HG03354 (cell line): Measurements from ENCODE around the gene SIGLEC9.
"Not testable (repeated sequence)": the region's sequence is repeated elsewhere in the genome, so short reads cannot be mapped to it uniquely, and the experiment has no call there.

Source experiments
- ATAC-seq: cut with Tn5 transposase; IDR thresholded peaks from one replicate; pipeline ENCODE4 v1.9.1; 2021; ENCODE audit warnings: mild to moderate bottlenecking; ENCODE audit not compliant: unreplicated experiment, poor library complexity, severe bottlenecking

Gene SIGLEC9

GRCh38 chr19:51141181-51141580, 16.5 kb downstream of the SIGLEC9 start:
- no peak for ATAC-seq

GRCh38 chr19:51142119-51142518, 17.4 kb downstream of the SIGLEC9 start, which contains the start of gene SIGLEC7:
TSS of gene SIGLEC7 (plus strand) at chr19:51142301. CDS start at chr19:51142370, 69 bp downstream.
- ATAC-seq = no peak

GRCh38 chr19:51142809-51143475, 18.2 kb downstream of the SIGLEC9 start:
- not testable (repeated sequence) for ATAC-seq

GRCh38 chr19:51143486-51143885, 18.8 kb downstream of the SIGLEC9 start:
- no peak for ATAC-seq

DNA sequence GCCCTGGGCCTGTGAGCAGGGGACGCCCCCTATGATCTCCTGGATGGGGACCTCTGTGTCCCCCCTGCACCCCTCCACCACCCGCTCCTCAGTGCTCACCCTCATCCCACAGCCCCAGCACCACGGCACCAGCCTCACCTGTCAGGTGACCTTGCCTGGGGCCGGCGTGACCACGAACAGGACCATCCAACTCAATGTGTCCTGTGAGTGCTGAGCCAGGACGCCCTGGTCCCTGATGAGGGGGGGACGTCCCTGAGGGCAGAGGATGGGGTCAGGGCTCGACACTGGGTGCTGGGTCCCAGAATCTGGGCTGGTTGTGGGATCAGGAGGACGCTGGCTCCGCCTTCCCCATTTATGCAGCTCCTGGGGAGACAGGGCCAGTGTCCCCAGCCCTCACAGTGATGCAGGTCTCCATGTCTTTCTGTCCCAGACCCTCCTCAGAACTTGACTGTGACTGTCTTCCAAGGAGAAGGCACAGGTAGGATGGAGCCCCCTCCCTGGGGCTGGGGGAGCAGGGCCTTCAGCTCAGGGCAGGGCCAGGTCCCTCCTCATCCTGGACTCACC, 19.9 kb downstream of the SIGLEC9 start:
- no peak for ATAC-seq

GRCh38 chr19:51145916-51146493, 21.3 kb downstream of the SIGLEC9 start:
- no peak for ATAC-seq

GRCh38 chr19:51146751-51147150, 22.0 kb downstream of the SIGLEC9 start:
- no peak for ATAC-seq

GRCh38 chr19:51147663-51148062, 23.0 kb downstream of the SIGLEC9 start:
- no peak for ATAC-seq

DNA sequence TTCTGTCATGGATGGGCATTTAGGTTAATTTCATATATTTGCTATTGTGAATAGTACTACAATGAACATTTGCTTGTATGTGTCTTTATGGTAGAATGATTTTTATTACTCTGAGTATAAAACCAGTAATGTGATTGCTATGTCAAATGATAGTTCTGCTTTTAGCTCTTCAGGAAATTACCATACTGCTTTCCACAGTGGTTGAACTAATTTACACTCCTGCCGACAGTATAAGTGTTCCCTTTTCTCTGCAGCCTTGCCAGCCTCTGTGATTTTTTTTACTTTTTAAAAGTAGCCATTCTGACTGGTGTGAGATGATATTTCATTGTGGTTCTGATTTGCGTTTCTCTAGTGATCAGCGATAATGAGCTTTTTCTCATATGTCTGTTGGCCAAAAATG, 23.9 kb downstream of the SIGLEC9 start:
- no peak for ATAC-seq

DNA sequence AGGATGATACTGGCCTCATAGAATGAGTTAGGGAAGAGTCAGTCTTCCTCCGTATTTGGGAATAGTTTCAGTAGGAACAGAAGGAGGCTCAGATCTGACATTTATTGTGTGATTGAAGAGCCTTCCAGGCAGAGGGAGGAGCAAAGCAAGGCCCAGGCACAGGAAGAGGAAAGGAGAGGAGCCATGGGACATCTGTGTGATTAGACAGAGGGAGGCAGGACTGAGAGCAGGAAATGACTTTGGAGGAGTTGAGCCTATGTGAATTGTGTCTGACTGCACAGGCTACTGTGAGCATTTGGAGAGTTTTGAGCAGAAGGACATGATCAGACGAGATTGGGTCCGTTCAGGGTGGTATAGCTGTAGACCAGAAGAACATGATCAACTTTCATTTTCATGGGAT, 25.9 kb downstream of the SIGLEC9 start:
- no peak for ATAC-seq

DNA sequence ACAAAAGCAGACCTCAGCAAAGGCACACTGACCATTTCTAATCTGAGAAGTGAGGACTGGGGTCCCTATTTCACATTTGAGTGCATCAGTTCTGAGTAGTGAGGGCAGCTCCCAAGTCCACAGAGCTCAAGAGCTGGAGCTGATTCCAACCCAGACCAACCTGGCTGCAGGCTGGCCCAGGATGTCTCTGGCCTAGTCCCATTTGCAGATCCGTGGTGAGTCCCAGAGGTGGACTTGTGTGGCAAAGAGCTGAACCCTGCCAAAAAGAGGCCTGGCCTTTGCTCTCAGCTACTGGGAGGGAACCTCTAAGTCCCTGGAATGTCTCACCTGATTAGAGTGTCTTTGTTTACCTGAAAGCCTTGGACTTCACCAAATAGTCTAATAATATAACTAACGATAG, 32.0 kb downstream of the SIGLEC9 start:
- no peak for ATAC-seq

GRCh38 chr19:51157265-51157664, 32.6 kb downstream of the SIGLEC9 start:
- no peak for ATAC-seq

DNA sequence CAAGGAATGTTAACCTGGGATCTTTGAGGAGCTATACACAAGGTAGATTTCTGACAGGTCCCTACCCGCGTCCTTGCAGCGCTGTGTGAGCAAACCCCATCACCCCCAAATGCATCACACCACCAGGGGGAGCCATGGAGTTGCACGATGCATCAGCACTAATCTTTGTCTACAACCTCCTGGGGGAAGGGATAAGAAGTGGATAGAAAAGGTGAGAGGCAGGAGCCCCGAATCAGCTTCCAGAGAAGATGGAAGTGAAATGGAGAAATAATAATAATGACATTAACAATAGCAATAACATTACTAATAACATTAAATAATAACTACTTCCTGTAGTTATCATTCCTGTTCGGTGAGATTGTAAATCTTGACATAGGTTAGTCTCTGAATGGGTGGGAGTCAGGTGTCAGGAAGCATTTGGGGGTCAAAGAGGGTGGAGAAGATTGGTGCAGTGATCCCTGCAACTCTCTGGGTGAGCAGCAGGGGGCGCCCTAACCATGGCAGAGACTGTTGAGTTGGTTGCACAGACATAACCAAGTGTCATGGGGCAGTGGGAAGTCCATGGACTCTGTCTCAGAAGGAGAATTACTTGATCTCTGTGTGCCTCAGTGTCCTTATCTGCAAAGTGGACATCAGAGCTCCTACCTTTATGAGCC, 33.9 kb downstream of the SIGLEC9 start:
- ATAC-seq = no peak

DNA sequence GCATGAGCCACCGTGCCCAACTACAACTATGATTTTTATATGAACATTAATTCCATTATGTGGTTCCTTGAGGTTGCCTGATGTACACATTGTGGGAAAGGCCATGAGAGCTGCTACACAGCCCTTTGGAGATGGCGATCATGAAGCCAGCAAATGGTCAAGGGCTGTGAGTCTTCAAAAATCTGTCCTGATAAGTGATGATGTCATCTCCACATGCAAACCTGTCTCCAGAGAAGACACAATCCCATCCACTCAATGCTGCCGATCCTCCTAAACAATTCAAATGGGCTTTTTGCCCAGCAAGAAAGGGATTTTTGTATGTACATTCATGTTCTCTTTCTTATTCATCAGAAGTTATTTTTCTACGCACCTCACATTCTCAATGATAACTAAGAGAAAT, 35.0 kb downstream of the SIGLEC9 start:
- ATAC-seq = no peak

- ATAC-seq = no peak
These were observed 36.6 kb downstream of the SIGLEC9 start for GRCh38 chr19:51161266-51161665.

- no peak for ATAC-seq
These were observed 37.3 kb downstream of the SIGLEC9 start for GRCh38 chr19:51161867-51162496.

GRCh38 chr19:51163257-51163656, 38.6 kb downstream of the SIGLEC9 start:
- ATAC-seq = no peak

GRCh38 chr19:51164215-51164614, 39.5 kb downstream of the SIGLEC9 start:
- no peak for ATAC-seq

GRCh38 chr19:51166846-51167490, 42.3 kb downstream of the SIGLEC9 start:
- ATAC-seq = no peak
